OCI-LY1 (cell line): ENCODE measurements around the gene SLC4A11.

Experiments
- H2AFZ ChIP-seq: fragments of 200-600 bp; sonication (generic), shearing (Covaris generic); 2 replicates; pipeline ENCODE4 v1.6.0; 2014; ENCODE audit warnings: antibody characterized with exemption, mild to moderate bottlenecking, low read length
- H3F3A ChIP-seq: fragments of 200-600 bp; sonication (generic), shearing (Covaris generic); 2 replicates; pipeline ENCODE4 v1.6.0; 2014; ENCODE audit warnings: mild to moderate bottlenecking, antibody characterized with exemption, low read length, moderate library complexity; ENCODE audit not compliant: insufficient read depth
- H3K27ac ChIP-seq: fragments of 200-600 bp; sonication (generic); 2 replicates; pipeline ENCODE4 v1.5.1; 2014; ENCODE audit warnings: low read length, mixed run types, mild to moderate bottlenecking, low read depth; ENCODE audit not compliant: poor library complexity, severe bottlenecking
- H3K27me3 ChIP-seq: fragments of 200-600 bp; sonication (generic); 2 replicates; pipeline ENCODE4 v1.6.0; 2014; ENCODE audit warnings: antibody characterized with exemption, mild to moderate bottlenecking, low read length, moderate library complexity; ENCODE audit not compliant: insufficient read depth
- H3K36me3 ChIP-seq: fragments of 200-600 bp; sonication (generic); 2 replicates; pipeline ENCODE4 v1.6.1; 2014; ENCODE audit warnings: mild to moderate bottlenecking, antibody characterized with exemption, low read length, moderate library complexity, mixed read lengths; ENCODE audit not compliant: insufficient read depth
- H3K4me1 ChIP-seq: fragments of 200-600 bp; sonication (generic); 2 replicates; pipeline ENCODE4 v1.5.1; 2014; ENCODE audit warnings: mild to moderate bottlenecking, low read length, moderate library complexity; ENCODE audit not compliant: insufficient read depth, severe bottlenecking
- H3K4me2 ChIP-seq: fragments of 200-600 bp; sonication (generic), shearing (Covaris generic); 2 replicates; pipeline ENCODE4 v1.6.1; 2014; ENCODE audit warnings: low read length
- H3K4me3 ChIP-seq: fragments of 200-600 bp; sonication (generic); 2 replicates; pipeline ENCODE4 v1.5.1; 2014; ENCODE audit warnings: low read length, low read depth, mild to moderate bottlenecking, mixed read lengths; ENCODE audit not compliant: poor library complexity, severe bottlenecking
- H3K79me2 ChIP-seq: fragments of 200-600 bp; shearing (Covaris generic); 2 replicates; pipeline ENCODE4 v1.6.1; 2016; ENCODE audit warnings: mixed run types, low read length, mixed read lengths; ENCODE audit not compliant: insufficient read depth
- H3K9ac ChIP-seq: fragments of 200-600 bp; sonication (generic), shearing (Covaris generic); 2 replicates; pipeline ENCODE4 v1.6.1; 2014; ENCODE audit warnings: mild to moderate bottlenecking, low read length, mixed read lengths
- H3K9me2 ChIP-seq: fragments of 200-600 bp; sonication (generic), shearing (Covaris generic); 2 replicates; pipeline ENCODE4 v1.6.1; 2014; ENCODE audit warnings: low read depth, mild to moderate bottlenecking, low read length, mixed read lengths
- H3K9me3 ChIP-seq: fragments of 200-600 bp; shearing (Covaris generic); 2 replicates; pipeline ENCODE4 v1.6.1; 2014; ENCODE audit warnings: low read length, mixed read lengths
- H4K20me1 ChIP-seq: fragments of 200-600 bp; sonication (generic), shearing (Covaris generic); 2 replicates; pipeline ENCODE4 v1.6.0; 2016; ENCODE audit warnings: mild to moderate bottlenecking, low read length; ENCODE audit not compliant: insufficient read depth
- EZH2 ChIP-seq: fragments of 200-600 bp; sonication (generic), shearing (Covaris generic); IDR thresholded peaks from 2 replicates; pipeline ENCODE4 v1.8.0; 2017; ENCODE audit warnings: borderline replicate concordance, mixed run types, mild to moderate bottlenecking, antibody characterized with exemption, low read length, moderate library complexity, mixed read lengths
- TF ChIP-seq, protein P1 (sequence below): fragments of 200-600 bp; sonication (generic), shearing (Covaris generic); IDR thresholded peaks from 2 replicates; pipeline ENCODE4 v1.5.1; 2017; ENCODE audit warnings: mild to moderate bottlenecking, antibody characterized with exemption, low read length, moderate library complexity, mixed read lengths

Gene SLC4A11

GRCh38 chr20:3276680-3277015 lies 37.7 kb upstream of the SLC4A11 start:
- Histone ChIP-seq H3K36me3 (no peaks in the 10 kb centered on the region), H3K4me3 (no peak overlapping the region)

GRCh38 chr20:3275966-3276679 lies 37.1 kb upstream of the SLC4A11 start:
- Histone ChIP-seq H3K27me3 (peaks cover 6% of the 10 kb centered on the region), H3K79me2 (no peaks in the 10 kb centered on the region), H3K9me3 (no peaks in the 10 kb centered on the region), H3K27ac (no peak overlapping the region), H3K36me3 (no peaks in the 10 kb centered on the region), H3K9me2 (no peaks in the 10 kb centered on the region), H3K9ac (no peak overlapping the region), H2AFZ (no peak overlapping the region), H3K4me1 (no peaks in the 10 kb centered on the region), H3F3A (no peaks in the 10 kb centered on the region), H4K20me1 (no peaks in the 10 kb centered on the region), H3K4me2 (no peak overlapping the region), H3K4me3 (no peak overlapping the region)
- TF ChIP-seq, protein P1, sequence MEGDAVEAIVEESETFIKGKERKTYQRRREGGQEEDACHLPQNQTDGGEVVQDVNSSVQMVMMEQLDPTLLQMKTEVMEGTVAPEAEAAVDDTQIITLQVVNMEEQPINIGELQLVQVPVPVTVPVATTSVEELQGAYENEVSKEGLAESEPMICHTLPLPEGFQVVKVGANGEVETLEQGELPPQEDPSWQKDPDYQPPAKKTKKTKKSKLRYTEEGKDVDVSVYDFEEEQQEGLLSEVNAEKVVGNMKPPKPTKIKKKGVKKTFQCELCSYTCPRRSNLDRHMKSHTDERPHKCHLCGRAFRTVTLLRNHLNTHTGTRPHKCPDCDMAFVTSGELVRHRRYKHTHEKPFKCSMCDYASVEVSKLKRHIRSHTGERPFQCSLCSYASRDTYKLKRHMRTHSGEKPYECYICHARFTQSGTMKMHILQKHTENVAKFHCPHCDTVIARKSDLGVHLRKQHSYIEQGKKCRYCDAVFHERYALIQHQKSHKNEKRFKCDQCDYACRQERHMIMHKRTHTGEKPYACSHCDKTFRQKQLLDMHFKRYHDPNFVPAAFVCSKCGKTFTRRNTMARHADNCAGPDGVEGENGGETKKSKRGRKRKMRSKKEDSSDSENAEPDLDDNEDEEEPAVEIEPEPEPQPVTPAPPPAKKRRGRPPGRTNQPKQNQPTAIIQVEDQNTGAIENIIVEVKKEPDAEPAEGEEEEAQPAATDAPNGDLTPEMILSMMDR, result no peak
- TF ChIP-seq EZH2, result no peak

More at GRCh38 chr20:3276680-3277015, 37.7 kb upstream of the SLC4A11 start:
- no peaks in the 10 kb centered on the region for H3K79me2 ChIP-seq
- TF ChIP-seq, protein P1, result peak; percentile 55
- no peak for TF ChIP-seq EZH2
- no peaks in the 10 kb centered on the region for H3F3A ChIP-seq
- no peak overlapping the region for H3K4me2 ChIP-seq
- no peaks in the 10 kb centered on the region for H3K9me3 ChIP-seq
- H4K20me1 ChIP-seq, result no peaks in the 10 kb centered on the region
- H3K27ac ChIP-seq, result no peak overlapping the region
- H3K9ac ChIP-seq, result no peak overlapping the region
- H3K4me1 ChIP-seq, result no peaks in the 10 kb centered on the region
- no peak overlapping the region for H2AFZ ChIP-seq
- H3K27me3 ChIP-seq, result peaks cover 6% of the 10 kb centered on the region
- no peaks in the 10 kb centered on the region for H3K9me2 ChIP-seq

DNA sequence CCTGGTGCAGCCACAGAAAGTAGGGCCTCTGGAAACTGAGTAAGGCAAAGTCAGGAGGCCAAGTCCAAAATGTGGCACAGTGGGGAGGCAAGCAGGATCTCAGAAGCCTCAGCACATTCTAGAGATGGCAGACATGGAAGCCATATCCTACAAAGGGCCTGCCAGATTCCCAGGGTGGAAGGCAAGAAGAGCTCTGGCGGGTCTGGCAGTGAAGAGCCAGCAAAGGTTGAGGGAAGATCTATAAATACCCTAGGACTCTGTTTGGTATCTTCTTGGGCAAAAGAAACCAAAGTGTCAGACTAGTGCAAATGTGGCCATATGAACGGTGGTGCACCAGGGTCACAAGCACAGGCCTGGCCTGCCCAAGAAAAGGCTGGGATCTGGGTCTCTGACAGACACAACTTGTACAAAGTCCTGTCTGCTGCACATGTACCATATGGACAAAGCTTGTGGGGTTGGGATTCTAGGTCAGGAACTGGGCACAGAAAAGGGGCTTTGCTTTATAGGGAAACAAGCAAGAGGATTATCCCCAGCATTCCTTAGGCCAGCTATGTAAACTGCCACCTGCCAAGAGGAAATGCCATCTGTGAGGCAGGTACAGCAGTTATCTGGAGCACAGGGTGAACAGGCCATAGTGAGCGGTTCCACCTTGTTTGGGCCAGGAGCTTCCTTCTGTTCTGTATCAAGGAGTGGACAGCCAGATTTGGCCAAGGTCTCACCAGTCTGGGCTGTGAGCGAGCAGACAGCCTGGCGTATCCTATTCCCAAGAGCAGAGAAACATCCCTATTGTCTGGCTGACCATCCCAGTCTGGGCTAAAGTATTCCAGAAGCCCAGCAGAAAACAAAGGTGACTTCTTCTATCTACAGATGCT lies 36.3 kb upstream of the SLC4A11 start:
- no peak overlapping the region for H2AFZ ChIP-seq
- H3F3A ChIP-seq, result no peaks in the 10 kb centered on the region
- H3K9ac ChIP-seq, result no peak overlapping the region
- no peaks in the 10 kb centered on the region for H3K9me3 ChIP-seq
- no peaks in the 10 kb centered on the region for H3K79me2 ChIP-seq
- no peak overlapping the region for H3K4me2 ChIP-seq
- no peaks in the 10 kb centered on the region for H3K36me3 ChIP-seq
- peaks cover 6% of the 10 kb centered on the region for H3K27me3 ChIP-seq
- no peaks in the 10 kb centered on the region for H4K20me1 ChIP-seq
- no peak overlapping the region for H3K27ac ChIP-seq
- no peaks in the 10 kb centered on the region for H3K9me2 ChIP-seq
- H3K4me3 ChIP-seq, result no peak overlapping the region
- no peak for TF ChIP-seq EZH2
- TF ChIP-seq, protein P1, result no peak
- H3K4me1 ChIP-seq, result no peaks in the 10 kb centered on the region
